Islet precursor cell (in vitro differentiated cells): ENCODE results near the gene SDCCAG8.
"Not testable (repeated sequence)": the region's sequence is repeated elsewhere in the genome, so short reads cannot be mapped to it uniquely, and the experiment has no call there.

Experiments
- DNase-seq: peaks from one replicate; pipeline ENCODE4 v3.0.0-alpha.2; 2018

SDCCAG8 gene

GRCh38 chr1:243255791-243256512, at the start of gene SDCCAG8:
Gene SDCCAG8 (plus strand): TSS chr1:243256041. CDS start chr1:243256174, 133 bp downstream.
- DNase-seq = peak; percentile 100

GRCh38 chr1:243211984-243212383, 43.9 kb upstream of the SDCCAG8 start:
- not testable (repeated sequence) for DNase-seq

GRCh38 chr1:243213045-243213787, 42.6 kb upstream of the SDCCAG8 start:
- no peak for DNase-seq

- DNase-seq = not testable (repeated sequence)
Observed at GRCh38 chr1:243215276-243215875, 40.5 kb upstream of the SDCCAG8 start.

GRCh38 chr1:243216741-243217140, 39.1 kb upstream of the SDCCAG8 start:
- DNase-seq = no peak

GRCh38 chr1:243217349-243217748, 38.5 kb upstream of the SDCCAG8 start:
- DNase-seq = no peak

- DNase-seq = no peak
Observed at GRCh38 chr1:243218059-243218458, 37.8 kb upstream of the SDCCAG8 start.

GRCh38 chr1:243227622-243228021, 28.2 kb upstream of the SDCCAG8 start:
- DNase-seq = no peak

- no peak for DNase-seq
Observed at GRCh38 chr1:243229526-243229925, 26.3 kb upstream of the SDCCAG8 start.

- DNase-seq = no peak
Observed at GRCh38 chr1:243230914-243231313, 24.9 kb upstream of the SDCCAG8 start.

GRCh38 chr1:243233908-243234307, 21.9 kb upstream of the SDCCAG8 start:
- no peak for DNase-seq

- DNase-seq = no peak
Observed at GRCh38 chr1:243234978-243235647, 20.7 kb upstream of the SDCCAG8 start.

- DNase-seq = no peak
Observed at GRCh38 chr1:243236604-243237252, 19.1 kb upstream of the SDCCAG8 start.

GRCh38 chr1:243244432-243244841, 11.4 kb upstream of the SDCCAG8 start:
- DNase-seq = no peak

- no peak for DNase-seq
Observed at GRCh38 chr1:243246916-243247315, 8.9 kb upstream of the SDCCAG8 start.

- no peak for DNase-seq
Observed at GRCh38 chr1:243247901-243248300, 7.9 kb upstream of the SDCCAG8 start.

- no peak for DNase-seq
Observed at GRCh38 chr1:243249214-243249613, 6.6 kb upstream of the SDCCAG8 start.

GRCh38 chr1:243250102-243250501, 5.7 kb upstream of the SDCCAG8 start:
- DNase-seq = no peak

GRCh38 chr1:243251539-243251938, 4.3 kb upstream of the SDCCAG8 start:
- no peak for DNase-seq

GRCh38 chr1:243253211-243253925, 2.5 kb upstream of the SDCCAG8 start:
- DNase-seq = no peak

- no peak for DNase-seq
Observed at GRCh38 chr1:243253926-243254232, 2.0 kb upstream of the SDCCAG8 start.

- DNase-seq = peak; percentile 68
Observed at GRCh38 chr1:243254233-243254926, 1.5 kb upstream of the SDCCAG8 start.
